GM21447 (cell line): ENCODE data around the gene MIPEP.
"Not testable (repeated sequence)": the region's sequence is repeated elsewhere in the genome, so short reads cannot be mapped to it uniquely, and the experiment has no call there.

ENCODE experiments used
- ATAC-seq: cut with Tn5 transposase; IDR thresholded peaks from one replicate; pipeline ENCODE4 v1.9.1; 2021; ENCODE audit not compliant: unreplicated experiment

MIPEP gene

GRCh38 chr13:23888658-23889614, at the start of gene MIPEP:
Gene MIPEP, minus strand, starts transcription at chr13:23889400. Its CDS starts 80 bp downstream, at chr13:23889320.
- ATAC-seq = peak; percentile 93

- no peak for ATAC-seq
Observed at GRCh38 chr13:23934520-23934919, 45.3 kb upstream of the MIPEP start.

- ATAC-seq = no peak
Observed at GRCh38 chr13:23928985-23929384, 39.8 kb upstream of the MIPEP start.

- no peak for ATAC-seq
Observed at GRCh38 chr13:23923031-23923430, 33.8 kb upstream of the MIPEP start.

- no peak for ATAC-seq
Observed at GRCh38 chr13:23922005-23922932, 33.1 kb upstream of the MIPEP start.

- ATAC-seq = no peak
Observed at GRCh38 chr13:23921451-23921888, 32.3 kb upstream of the MIPEP start.

- ATAC-seq = no peak
Observed at GRCh38 chr13:23919006-23919405, 29.8 kb upstream of the MIPEP start.

- ATAC-seq = no peak
Observed at GRCh38 chr13:23918208-23918607, 29.0 kb upstream of the MIPEP start.

- no peak for ATAC-seq
Observed at GRCh38 chr13:23915308-23915707, 26.1 kb upstream of the MIPEP start.

- ATAC-seq = no peak
Observed at GRCh38 chr13:23912469-23912868, 23.3 kb upstream of the MIPEP start.

GRCh38 chr13:23909606-23910005, 20.4 kb upstream of the MIPEP start:
- no peak for ATAC-seq

- ATAC-seq = no peak
Observed at GRCh38 chr13:23905766-23906165, 16.6 kb upstream of the MIPEP start.

- no peak for ATAC-seq
Observed at GRCh38 chr13:23903906-23904280, 14.7 kb upstream of the MIPEP start.

GRCh38 chr13:23902975-23903905, 14.0 kb upstream of the MIPEP start:
- no peak for ATAC-seq

GRCh38 chr13:23901365-23901764, 12.2 kb upstream of the MIPEP start:
- no peak for ATAC-seq

- no peak for ATAC-seq
Observed at GRCh38 chr13:23899555-23899954, 10.4 kb upstream of the MIPEP start.

GRCh38 chr13:23898101-23898500, 8.9 kb upstream of the MIPEP start:
- ATAC-seq = no peak

GRCh38 chr13:23897452-23897919, 8.3 kb upstream of the MIPEP start, which contains the start of gene C1QTNF9B:
Gene C1QTNF9B, minus strand, starts transcription at chr13:23897502.
- not testable (repeated sequence) for ATAC-seq

GRCh38 chr13:23894746-23895145, 5.5 kb upstream of the MIPEP start:
- ATAC-seq = not testable (repeated sequence)

GRCh38 chr13:23893791-23894190, 4.6 kb upstream of the MIPEP start:
- not testable (repeated sequence) for ATAC-seq
